A673 (cell line): Measurements from ENCODE around the gene DHRS4L2. TPM values are rescaled to one million over a fixed set of nuclear protein-coding genes. Genes with fewer than 3 reads are reported as not detected.

ENCODE experiments used
- BruUV-seq: library from RNA; stranded (reverse); fragments of 400-500 nt; replicated peaks from 2 replicates; lab custom pipeline; 2021; lab: Mats Ljungman, UMichigan
- CTCF ChIA-PET: fragments of 300-600 bp; sonication (Branson Sonifier 250); formaldehyde crosslinking; loops from one replicate; lab custom pipeline; 2022; ENCODE audit warnings: antibody characterized with exemption; lab: Charles Lee
- POLR2A ChIA-PET: fragments of 300-600 bp; sonication (Branson Sonifier 250); formaldehyde crosslinking; loops from one replicate; lab custom pipeline; 2022; ENCODE audit warnings: antibody characterized with exemption; ENCODE audit not compliant: low non-redundant PET; lab: Charles Lee
- DNase-seq: peaks from one replicate; pipeline ENCODE4 v3.0.0-alpha.2; 2015; ENCODE audit warnings: low spot score
- H3K27ac ChIP-seq: fragments of 200-600 bp; sonication (generic); 2 replicates; pipeline ENCODE4 v1.5.1; 2016; ENCODE audit warnings: mixed run types, low read depth, mild to moderate bottlenecking, mixed read lengths, antibody characterized with exemption, low read length; ENCODE audit not compliant: poor library complexity, severe bottlenecking
- H3K27me3 ChIP-seq: fragments of 200-600 bp; sonication (generic); replicated peaks from 2 replicates; pipeline ENCODE4 v1.6.1; 2017; ENCODE audit warnings: mixed run types, low read depth, mild to moderate bottlenecking, mixed read lengths, antibody characterized with exemption, low read length; ENCODE audit not compliant: insufficient read depth, poor library complexity
- H3K36me3 ChIP-seq: fragments of 200-600 bp; sonication (generic); 2 replicates; pipeline ENCODE4 v1.6.1; 2016; ENCODE audit warnings: mixed run types, mild to moderate bottlenecking, mixed read lengths, antibody characterized with exemption, low read length; ENCODE audit not compliant: insufficient read depth, poor library complexity, severe bottlenecking
- H3K4me1 ChIP-seq: fragments of 200-600 bp; sonication (generic); 2 replicates; pipeline ENCODE4 v1.6.1; 2017; ENCODE audit warnings: mixed run types, mild to moderate bottlenecking, mixed read lengths, antibody characterized with exemption, low read length; ENCODE audit not compliant: insufficient read depth, poor library complexity, severe bottlenecking
- H3K4me3 ChIP-seq: fragments of 200-600 bp; sonication (generic); 2 replicates; pipeline ENCODE4 v1.5.1; 2016; ENCODE audit warnings: low read depth, mixed run types, mild to moderate bottlenecking, mixed read lengths, low read length; ENCODE audit not compliant: poor library complexity, severe bottlenecking
- H3K9me3 ChIP-seq: fragments of 200-600 bp; sonication (generic); 2 replicates; pipeline ENCODE4 v1.6.1; 2016; ENCODE audit warnings: mixed run types, low read depth, mild to moderate bottlenecking, mixed read lengths, antibody characterized with exemption, low read length; ENCODE audit not compliant: poor library complexity, severe bottlenecking
- EZH2 ChIP-seq: fragments of 200-600 bp; sonication (generic); IDR thresholded peaks from 2 replicates; pipeline ENCODE4 v1.6.1; 2017; ENCODE audit warnings: borderline replicate concordance, low read depth, mild to moderate bottlenecking, mixed read lengths, antibody characterized with exemption, low read length; ENCODE audit not compliant: poor library complexity, severe bottlenecking
- intact Hi-C: fragments of 100-400 bp; cut with micrococcal nuclease; formaldehyde crosslinking; loops from one replicate; pipeline ENCODE4 v1.10.0; 2022; ENCODE audit not compliant: unreplicated experiment
- total RNA-seq: library from RNA; stranded (reverse); gene quantifications from 2 replicates; pipeline ENCODE4 v1.2.3, GENCODE V29; 2021
- TF ChIP-seq, protein P1 (sequence below): fragments of 300-800, 200-600 bp; sonication (generic); conservative IDR thresholded peaks from 2 replicates; pipeline ENCODE4 v1.5.1; 2017; ENCODE audit warnings: low read depth, mild to moderate bottlenecking, antibody characterized with exemption, low read length, moderate library complexity, mixed read lengths

Gene DHRS4L2
- total RNA-seq, 1 experiment from 2014 or later: 9.3 TPM

DNA sequence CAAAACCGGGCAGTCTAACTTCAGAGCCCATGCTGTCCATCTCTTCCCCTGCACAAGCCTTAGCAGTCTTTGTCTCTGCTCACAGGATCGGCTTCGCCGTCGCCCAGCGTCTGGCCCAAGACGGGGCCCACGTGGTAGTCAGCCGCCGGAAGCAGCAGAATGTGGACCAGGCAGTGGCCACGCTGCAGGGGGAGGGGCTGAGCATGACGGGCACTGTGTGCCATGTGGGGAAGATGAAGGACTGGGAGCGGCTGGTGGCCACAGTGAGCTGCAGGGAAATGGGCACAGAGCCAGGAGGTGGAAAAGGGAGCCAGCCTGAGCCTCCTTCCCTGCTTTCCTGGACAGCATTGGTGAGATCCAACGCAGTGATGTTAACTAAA is 48.9 kb downstream of the DHRS4L2 start:
- intact Hi-C loops: no loop called here
- H3K9me3 ChIP-seq: no peaks in the 10 kb centered on the region
- H3K4me1 ChIP-seq: no peaks in the 10 kb centered on the region
- no peak overlapping the region for H3K4me3 ChIP-seq
- H3K27ac ChIP-seq: no peak overlapping the region
- no peak for DNase-seq
- no TSS peak for BruUV-seq
- CTCF ChIA-PET: no interaction called here
- TF ChIP-seq, protein P1, sequence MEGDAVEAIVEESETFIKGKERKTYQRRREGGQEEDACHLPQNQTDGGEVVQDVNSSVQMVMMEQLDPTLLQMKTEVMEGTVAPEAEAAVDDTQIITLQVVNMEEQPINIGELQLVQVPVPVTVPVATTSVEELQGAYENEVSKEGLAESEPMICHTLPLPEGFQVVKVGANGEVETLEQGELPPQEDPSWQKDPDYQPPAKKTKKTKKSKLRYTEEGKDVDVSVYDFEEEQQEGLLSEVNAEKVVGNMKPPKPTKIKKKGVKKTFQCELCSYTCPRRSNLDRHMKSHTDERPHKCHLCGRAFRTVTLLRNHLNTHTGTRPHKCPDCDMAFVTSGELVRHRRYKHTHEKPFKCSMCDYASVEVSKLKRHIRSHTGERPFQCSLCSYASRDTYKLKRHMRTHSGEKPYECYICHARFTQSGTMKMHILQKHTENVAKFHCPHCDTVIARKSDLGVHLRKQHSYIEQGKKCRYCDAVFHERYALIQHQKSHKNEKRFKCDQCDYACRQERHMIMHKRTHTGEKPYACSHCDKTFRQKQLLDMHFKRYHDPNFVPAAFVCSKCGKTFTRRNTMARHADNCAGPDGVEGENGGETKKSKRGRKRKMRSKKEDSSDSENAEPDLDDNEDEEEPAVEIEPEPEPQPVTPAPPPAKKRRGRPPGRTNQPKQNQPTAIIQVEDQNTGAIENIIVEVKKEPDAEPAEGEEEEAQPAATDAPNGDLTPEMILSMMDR: no peak
- TF ChIP-seq EZH2: no peak
- no peaks in the 10 kb centered on the region for H3K27me3 ChIP-seq
- no peaks in the 10 kb centered on the region for H3K36me3 ChIP-seq
- POLR2A ChIA-PET: no interaction called here

DNA sequence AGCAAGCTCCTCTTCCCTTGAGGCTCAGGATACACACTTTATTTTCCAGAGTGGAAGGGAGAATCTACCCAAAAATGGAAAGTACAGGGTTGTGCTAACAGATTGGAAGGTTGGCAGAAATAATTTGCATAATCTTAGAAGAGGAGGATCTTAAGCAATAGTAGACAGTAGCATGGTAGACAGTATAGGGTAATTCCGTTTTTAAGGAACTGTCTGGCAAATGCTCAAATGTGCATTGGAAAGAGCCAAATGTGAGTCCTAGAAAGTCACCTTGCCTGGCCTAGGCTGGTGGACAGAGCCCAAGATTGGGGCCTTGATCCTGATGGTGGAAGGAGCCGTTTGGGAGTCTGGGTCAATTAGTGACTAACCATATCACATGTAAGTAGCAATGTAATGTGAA is 50.0 kb downstream of the DHRS4L2 start:
- POLR2A ChIA-PET: no interaction called here
- DNase-seq: no peak
- no peak for TF ChIP-seq EZH2
- TF ChIP-seq, protein P1: no peak
- H3K36me3 ChIP-seq: no peaks in the 10 kb centered on the region
- intact Hi-C loops: no loop called here
- no peak overlapping the region for H3K4me3 ChIP-seq
- H3K27me3 ChIP-seq: no peaks in the 10 kb centered on the region
- CTCF ChIA-PET: no interaction called here
- no peaks in the 10 kb centered on the region for H3K9me3 ChIP-seq
- no peaks in the 10 kb centered on the region for H3K4me1 ChIP-seq
- H3K27ac ChIP-seq: no peak overlapping the region
- BruUV-seq: no TSS peak

DNA sequence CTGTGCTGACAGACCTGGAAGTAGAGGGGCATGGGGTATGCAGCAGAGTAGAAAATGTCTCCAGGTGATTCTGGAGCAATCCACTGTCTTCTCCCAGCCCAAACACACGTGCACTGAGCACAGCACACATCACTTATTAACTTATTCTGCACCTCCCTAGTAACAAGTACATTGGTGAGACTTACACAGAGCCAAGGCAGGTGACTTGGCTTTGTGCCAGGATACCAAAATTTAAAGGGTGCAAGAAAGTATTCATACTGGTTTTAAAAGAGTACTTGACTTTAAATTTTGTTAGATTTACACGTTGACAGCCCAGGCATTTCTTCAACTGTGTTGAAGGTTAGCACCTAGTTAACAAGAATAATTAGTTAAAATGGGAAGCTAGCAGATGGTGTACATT is 52.0 kb downstream of the DHRS4L2 start:
- intact Hi-C loops: no loop called here
- TF ChIP-seq, protein P1: no peak
- no peak for TF ChIP-seq EZH2
- BruUV-seq: no TSS peak
- no peak for DNase-seq
- no peaks in the 10 kb centered on the region for H3K36me3 ChIP-seq
- H3K4me1 ChIP-seq: no peaks in the 10 kb centered on the region
- H3K9me3 ChIP-seq: no peaks in the 10 kb centered on the region
- H3K27ac ChIP-seq: no peak overlapping the region
- ChIA-PET CTCF (no interaction called here), POLR2A (no interaction called here)
- H3K4me3 ChIP-seq: no peak overlapping the region
- H3K27me3 ChIP-seq: no peaks in the 10 kb centered on the region
